Type B pancreatic cell (in vitro differentiated cells): ENCODE measurements around the gene DDX21. TPM values are rescaled to one million over a fixed set of nuclear protein-coding genes. Genes with fewer than 3 reads are reported as not detected.
"Not testable (repeated sequence)": the region's sequence is repeated elsewhere in the genome, so short reads cannot be mapped to it uniquely, and the experiment has no call there.

ENCODE experiments used
- DNase-seq: peaks from one replicate; pipeline ENCODE4 v3.0.0; 2021; ENCODE audit warnings: mixed read lengths; ENCODE audit not compliant: unreplicated experiment; ENCODE audit errors: extremely low spot score
- H3K27ac Mint-ChIP-seq: 2 replicates; pipeline ENCODE4 v1.8.0; 2021; ENCODE audit warnings: mild to moderate bottlenecking, mixed read lengths
- H3K27me3 Mint-ChIP-seq: 2 replicates; pipeline ENCODE4 v1.8.0; 2021; ENCODE audit warnings: mixed read lengths
- H3K36me3 Mint-ChIP-seq: 2 replicates; pipeline ENCODE4 v1.8.0; 2021; ENCODE audit warnings: mixed read lengths
- H3K4me1 Mint-ChIP-seq: one replicate; pipeline ENCODE4 v1.8.0; 2021; ENCODE audit warnings: mixed read lengths; ENCODE audit not compliant: unreplicated experiment
- H3K4me3 Mint-ChIP-seq: 2 replicates; pipeline ENCODE4 v1.8.0; 2021; ENCODE audit warnings: mild to moderate bottlenecking, mixed read lengths
- H3K9me3 Mint-ChIP-seq: 2 replicates; pipeline ENCODE4 v1.8.0; 2021; ENCODE audit warnings: mixed read lengths
- total RNA-seq: library from RNA; stranded (reverse); gene quantifications from 2 replicates; pipeline ENCODE4 v1.2.1, GENCODE V29; 2021; ENCODE audit warnings: low replicate concordance
- TF ChIP-seq, protein P1 (sequence below): fragments of 200-600 bp; sonication (generic); conservative IDR thresholded peaks from 2 replicates; pipeline ENCODE4 v1.5.0; 2021; ENCODE audit warnings: antibody characterized with exemption, mild to moderate bottlenecking

Gene DDX21
- total RNA-seq, 1 donor from 2014 or later = 53.2 TPM

GRCh38 chr10:68957284-68957615, 1.3 kb downstream of the DDX21 start:
- peak overlapping the region; percentile 99 for H3K4me3 Mint-ChIP-seq
- peaks cover 15% of the 10 kb centered on the region for H3K4me1 Mint-ChIP-seq
- peaks cover 27% of the 10 kb centered on the region for H3K36me3 Mint-ChIP-seq
- H3K27me3 Mint-ChIP-seq = no peaks in the 10 kb centered on the region
- DNase-seq = no peak
- no peaks in the 10 kb centered on the region for H3K9me3 Mint-ChIP-seq
- peak overlapping the region; percentile 98 for H3K27ac Mint-ChIP-seq
- TF ChIP-seq, protein P1, sequence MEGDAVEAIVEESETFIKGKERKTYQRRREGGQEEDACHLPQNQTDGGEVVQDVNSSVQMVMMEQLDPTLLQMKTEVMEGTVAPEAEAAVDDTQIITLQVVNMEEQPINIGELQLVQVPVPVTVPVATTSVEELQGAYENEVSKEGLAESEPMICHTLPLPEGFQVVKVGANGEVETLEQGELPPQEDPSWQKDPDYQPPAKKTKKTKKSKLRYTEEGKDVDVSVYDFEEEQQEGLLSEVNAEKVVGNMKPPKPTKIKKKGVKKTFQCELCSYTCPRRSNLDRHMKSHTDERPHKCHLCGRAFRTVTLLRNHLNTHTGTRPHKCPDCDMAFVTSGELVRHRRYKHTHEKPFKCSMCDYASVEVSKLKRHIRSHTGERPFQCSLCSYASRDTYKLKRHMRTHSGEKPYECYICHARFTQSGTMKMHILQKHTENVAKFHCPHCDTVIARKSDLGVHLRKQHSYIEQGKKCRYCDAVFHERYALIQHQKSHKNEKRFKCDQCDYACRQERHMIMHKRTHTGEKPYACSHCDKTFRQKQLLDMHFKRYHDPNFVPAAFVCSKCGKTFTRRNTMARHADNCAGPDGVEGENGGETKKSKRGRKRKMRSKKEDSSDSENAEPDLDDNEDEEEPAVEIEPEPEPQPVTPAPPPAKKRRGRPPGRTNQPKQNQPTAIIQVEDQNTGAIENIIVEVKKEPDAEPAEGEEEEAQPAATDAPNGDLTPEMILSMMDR = no peak

- peaks cover 28% of the 10 kb centered on the region for H3K36me3 Mint-ChIP-seq
- H3K4me1 Mint-ChIP-seq = peaks cover 15% of the 10 kb centered on the region
- peak overlapping the region; percentile 98 for H3K27ac Mint-ChIP-seq
- H3K4me3 Mint-ChIP-seq = peak overlapping the region; percentile 99
- TF ChIP-seq, protein P1 = peak; percentile 47
- no peak for DNase-seq
- H3K27me3 Mint-ChIP-seq = no peaks in the 10 kb centered on the region
- H3K9me3 Mint-ChIP-seq = no peaks in the 10 kb centered on the region
Measured at GRCh38 chr10:68957654-68958053, 1.7 kb downstream of the DDX21 start.

DNA sequence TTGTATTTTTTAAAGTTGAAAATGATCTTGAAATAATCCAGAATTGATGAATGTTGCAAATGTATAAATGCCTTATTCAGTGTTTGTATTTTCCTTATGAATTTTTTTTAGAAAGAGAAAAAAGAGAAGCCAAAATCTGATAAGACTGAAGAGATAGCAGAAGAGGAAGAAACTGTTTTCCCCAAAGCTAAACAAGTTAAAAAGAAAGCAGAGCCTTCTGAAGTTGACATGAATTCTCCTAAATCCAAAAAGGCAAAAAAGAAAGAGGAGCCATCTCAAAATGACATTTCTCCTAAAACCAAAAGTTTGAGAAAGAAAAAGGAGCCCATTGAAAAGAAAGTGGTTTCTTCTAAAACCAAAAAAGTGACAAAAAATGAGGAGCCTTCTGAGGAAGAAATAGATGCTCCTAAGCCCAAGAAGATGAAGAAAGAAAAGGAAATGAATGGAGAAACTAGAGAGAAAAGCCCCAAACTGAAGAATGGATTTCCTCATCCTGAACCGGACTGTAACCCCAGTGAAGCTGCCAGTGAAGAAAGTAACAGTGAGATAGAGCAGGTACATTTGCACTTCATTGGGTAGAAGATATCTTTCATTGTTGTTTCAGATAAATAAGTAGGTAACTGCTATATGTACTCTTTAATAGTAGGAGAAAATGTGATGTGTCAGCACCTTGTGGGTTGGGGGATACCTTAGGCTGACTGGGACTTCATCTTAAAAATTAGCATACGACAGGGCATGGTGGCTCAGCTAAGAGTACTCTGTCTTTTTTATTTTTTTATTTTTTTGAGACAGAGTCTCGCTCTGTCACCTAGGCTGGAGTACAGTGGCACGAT, 3.9 kb downstream of the DDX21 start:
- no peak overlapping the region for H3K4me3 Mint-ChIP-seq
- peaks cover 26% of the 10 kb centered on the region for H3K36me3 Mint-ChIP-seq

DNA sequence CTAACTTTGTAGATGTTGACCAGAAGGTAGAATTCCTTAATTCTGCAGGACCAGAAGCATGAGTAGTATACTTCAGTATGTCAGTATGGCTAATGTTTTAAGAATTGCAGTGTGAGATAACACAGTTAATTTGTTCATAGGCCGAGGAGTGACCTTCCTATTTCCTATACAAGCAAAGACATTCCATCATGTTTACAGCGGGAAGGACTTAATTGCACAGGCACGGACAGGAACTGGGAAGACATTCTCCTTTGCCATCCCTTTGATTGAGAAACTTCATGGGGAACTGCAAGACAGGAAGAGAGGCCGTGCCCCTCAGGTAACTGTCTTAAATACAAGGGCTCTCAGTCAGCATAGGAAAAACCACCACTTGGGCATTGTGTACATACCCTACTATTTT, 7.2 kb downstream of the DDX21 start:
- no peaks in the 10 kb centered on the region for H3K4me1 Mint-ChIP-seq
- TF ChIP-seq, protein P1 = no peak
- no peak for DNase-seq
- H3K9me3 Mint-ChIP-seq = no peaks in the 10 kb centered on the region
- H3K27me3 Mint-ChIP-seq = no peaks in the 10 kb centered on the region
- H3K36me3 Mint-ChIP-seq = peaks cover 29% of the 10 kb centered on the region
- no peak overlapping the region for H3K4me3 Mint-ChIP-seq
- no peak overlapping the region for H3K27ac Mint-ChIP-seq

More for the DNA sequence above, 3.9 kb downstream of the DDX21 start:
- Mint-ChIP-seq H3K27ac (no peak overlapping the region), H3K27me3 (no peaks in the 10 kb centered on the region), H3K9me3 (no peaks in the 10 kb centered on the region), H3K4me1 (peaks cover 15% of the 10 kb centered on the region)
- no peak for DNase-seq
- TF ChIP-seq, protein P1 = no peak

- peaks cover 28% of the 10 kb centered on the region for H3K36me3 Mint-ChIP-seq
- DNase-seq = no peak
- no peak overlapping the region for H3K4me3 Mint-ChIP-seq
- no peaks in the 10 kb centered on the region for H3K27me3 Mint-ChIP-seq
- no peaks in the 10 kb centered on the region for H3K9me3 Mint-ChIP-seq
- no peaks in the 10 kb centered on the region for H3K4me1 Mint-ChIP-seq
- H3K27ac Mint-ChIP-seq = no peak overlapping the region
- TF ChIP-seq, protein P1 = no peak
Measured at GRCh38 chr10:68973975-68974374, 18.0 kb downstream of the DDX21 start.

GRCh38 chr10:68975936-68976473, 20.0 kb downstream of the DDX21 start:
- peaks cover 21% of the 10 kb centered on the region for H3K36me3 Mint-ChIP-seq
- H3K27me3 Mint-ChIP-seq, DNase-seq, H3K4me1 Mint-ChIP-seq, H3K4me3 Mint-ChIP-seq, H3K27ac Mint-ChIP-seq, H3K9me3 Mint-ChIP-seq: not testable (repeated sequence)

- H3K36me3 Mint-ChIP-seq = peaks cover 19% of the 10 kb centered on the region
- H3K4me3 Mint-ChIP-seq, H3K27me3 Mint-ChIP-seq, H3K27ac Mint-ChIP-seq, H3K9me3 Mint-ChIP-seq, DNase-seq, H3K4me1 Mint-ChIP-seq: not testable (repeated sequence)
Measured at GRCh38 chr10:68979738-68980137, 23.8 kb downstream of the DDX21 start.
